GM12872 (cell line): ENCODE measurements around the gene MMP17.

Experiments
- CTCF ChIP-seq: IDR thresholded peaks from 3 replicates; pipeline ENCODE4 v1.5.1; 2011; ENCODE audit warnings: low read depth, mild to moderate bottlenecking, low read length, moderate library complexity; ENCODE audit not compliant: insufficient read depth

The MMP17 gene

GRCh38 chr12:131860472-131861260 lies 32.5 kb downstream of the MMP17 start:
- TF ChIP-seq CTCF: no peak

GRCh38 chr12:131861261-131862083 lies 33.3 kb downstream of the MMP17 start:
- no peak for TF ChIP-seq CTCF

GRCh38 chr12:131862084-131862441 lies 33.9 kb downstream of the MMP17 start:
- TF ChIP-seq CTCF: no peak

- no peak for TF ChIP-seq CTCF
These were observed 34.4 kb downstream of the MMP17 start for GRCh38 chr12:131862600-131862993.

GRCh38 chr12:131862994-131863710 lies 35.0 kb downstream of the MMP17 start:
- TF ChIP-seq CTCF: no peak

- no peak for TF ChIP-seq CTCF
These were observed 35.7 kb downstream of the MMP17 start for GRCh38 chr12:131863711-131864396.
